Panc1 (cell line): ENCODE data around the gene TPGS1.

ENCODE experiments used
- POLR2AphosphoS5 ChIP-seq: IDR thresholded peaks from 2 replicates; pipeline ENCODE4 v1.6.1; 2012; ENCODE audit warnings: mild to moderate bottlenecking, low read depth, low read length, moderate library complexity
- TCF7L2 ChIP-seq: IDR thresholded peaks from 2 replicates; pipeline ENCODE4 v1.6.1; 2011; ENCODE audit warnings: mild to moderate bottlenecking, low read depth, low read length, inconsistent platforms
- TF ChIP-seq, protein P1 (sequence below): fragments of 450-650 bp; IDR thresholded peaks from 2 replicates; pipeline ENCODE4 v1.5.1; 2017; ENCODE audit warnings: mild to moderate bottlenecking
- TF ChIP-seq, protein P2 (sequence below), 2 experiments: IDR thresholded peaks; 2 replicates each; pipeline ENCODE4 v1.6.1; 2011 to 2012; ENCODE audit warnings: low read depth in 2 of 2, control low read depth in 1 of 2, low read length in 1 of 2, mild to moderate bottlenecking in 1 of 2, moderate library complexity in 1 of 2; ENCODE audit not compliant: insufficient read depth in 1 of 2

DNA sequence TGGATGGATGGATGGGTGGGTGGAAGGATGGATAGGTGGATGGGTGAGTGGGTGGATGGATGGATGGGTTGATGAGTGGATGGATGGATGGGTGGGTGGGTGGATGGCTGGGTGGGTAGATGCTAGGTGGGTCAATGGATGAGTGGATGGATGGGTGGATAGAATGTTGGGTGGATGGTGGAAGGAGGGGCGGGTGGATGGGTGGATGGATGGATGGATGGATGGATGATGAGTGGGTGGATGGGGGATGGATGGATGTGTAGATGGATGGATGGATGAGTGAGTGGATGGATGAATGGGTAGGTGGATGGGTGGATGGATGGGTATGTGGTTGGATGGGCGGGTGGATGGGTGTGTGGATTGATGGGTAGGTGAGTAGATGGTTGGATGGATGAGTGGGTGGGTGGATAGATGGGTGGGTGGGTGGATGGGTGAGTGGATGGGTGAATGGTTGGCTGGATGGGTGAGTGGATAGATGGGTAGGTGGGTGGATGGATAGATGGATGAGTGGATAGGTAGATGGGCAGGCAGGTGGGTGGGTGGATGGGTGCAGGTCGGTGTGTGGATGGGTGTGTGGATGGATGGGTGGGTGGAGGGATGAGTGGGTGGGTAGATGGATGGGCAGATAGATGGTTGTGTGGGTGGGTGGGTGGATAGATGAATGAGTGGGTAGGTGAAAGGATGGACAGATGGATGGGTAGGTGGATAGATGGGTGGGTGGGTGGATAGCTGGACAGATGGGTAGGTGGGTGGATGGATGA lies 42.1 kb upstream of the TPGS1 start:
- TF ChIP-seq, protein P1, sequence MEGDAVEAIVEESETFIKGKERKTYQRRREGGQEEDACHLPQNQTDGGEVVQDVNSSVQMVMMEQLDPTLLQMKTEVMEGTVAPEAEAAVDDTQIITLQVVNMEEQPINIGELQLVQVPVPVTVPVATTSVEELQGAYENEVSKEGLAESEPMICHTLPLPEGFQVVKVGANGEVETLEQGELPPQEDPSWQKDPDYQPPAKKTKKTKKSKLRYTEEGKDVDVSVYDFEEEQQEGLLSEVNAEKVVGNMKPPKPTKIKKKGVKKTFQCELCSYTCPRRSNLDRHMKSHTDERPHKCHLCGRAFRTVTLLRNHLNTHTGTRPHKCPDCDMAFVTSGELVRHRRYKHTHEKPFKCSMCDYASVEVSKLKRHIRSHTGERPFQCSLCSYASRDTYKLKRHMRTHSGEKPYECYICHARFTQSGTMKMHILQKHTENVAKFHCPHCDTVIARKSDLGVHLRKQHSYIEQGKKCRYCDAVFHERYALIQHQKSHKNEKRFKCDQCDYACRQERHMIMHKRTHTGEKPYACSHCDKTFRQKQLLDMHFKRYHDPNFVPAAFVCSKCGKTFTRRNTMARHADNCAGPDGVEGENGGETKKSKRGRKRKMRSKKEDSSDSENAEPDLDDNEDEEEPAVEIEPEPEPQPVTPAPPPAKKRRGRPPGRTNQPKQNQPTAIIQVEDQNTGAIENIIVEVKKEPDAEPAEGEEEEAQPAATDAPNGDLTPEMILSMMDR: no peak
- TF ChIP-seq POLR2AphosphoS5 (no peak), TCF7L2 (no peak)
- TF ChIP-seq, protein P2, sequence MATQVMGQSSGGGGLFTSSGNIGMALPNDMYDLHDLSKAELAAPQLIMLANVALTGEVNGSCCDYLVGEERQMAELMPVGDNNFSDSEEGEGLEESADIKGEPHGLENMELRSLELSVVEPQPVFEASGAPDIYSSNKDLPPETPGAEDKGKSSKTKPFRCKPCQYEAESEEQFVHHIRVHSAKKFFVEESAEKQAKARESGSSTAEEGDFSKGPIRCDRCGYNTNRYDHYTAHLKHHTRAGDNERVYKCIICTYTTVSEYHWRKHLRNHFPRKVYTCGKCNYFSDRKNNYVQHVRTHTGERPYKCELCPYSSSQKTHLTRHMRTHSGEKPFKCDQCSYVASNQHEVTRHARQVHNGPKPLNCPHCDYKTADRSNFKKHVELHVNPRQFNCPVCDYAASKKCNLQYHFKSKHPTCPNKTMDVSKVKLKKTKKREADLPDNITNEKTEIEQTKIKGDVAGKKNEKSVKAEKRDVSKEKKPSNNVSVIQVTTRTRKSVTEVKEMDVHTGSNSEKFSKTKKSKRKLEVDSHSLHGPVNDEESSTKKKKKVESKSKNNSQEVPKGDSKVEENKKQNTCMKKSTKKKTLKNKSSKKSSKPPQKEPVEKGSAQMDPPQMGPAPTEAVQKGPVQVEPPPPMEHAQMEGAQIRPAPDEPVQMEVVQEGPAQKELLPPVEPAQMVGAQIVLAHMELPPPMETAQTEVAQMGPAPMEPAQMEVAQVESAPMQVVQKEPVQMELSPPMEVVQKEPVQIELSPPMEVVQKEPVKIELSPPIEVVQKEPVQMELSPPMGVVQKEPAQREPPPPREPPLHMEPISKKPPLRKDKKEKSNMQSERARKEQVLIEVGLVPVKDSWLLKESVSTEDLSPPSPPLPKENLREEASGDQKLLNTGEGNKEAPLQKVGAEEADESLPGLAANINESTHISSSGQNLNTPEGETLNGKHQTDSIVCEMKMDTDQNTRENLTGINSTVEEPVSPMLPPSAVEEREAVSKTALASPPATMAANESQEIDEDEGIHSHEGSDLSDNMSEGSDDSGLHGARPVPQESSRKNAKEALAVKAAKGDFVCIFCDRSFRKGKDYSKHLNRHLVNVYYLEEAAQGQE (IDR thresholded peaks at IDR 0.05; ENCODE audit: insufficient read depth in 1 of 2, low read depth in 2 of 2, low read length in 1 of 2): no peak
